GM15510 (cell line): ENCODE results near the gene GRAMD2B.

ENCODE experiments used
- POLR2A ChIP-seq: IDR thresholded peaks from 3 replicates; pipeline ENCODE4 v1.6.1; 2011; ENCODE audit warnings: borderline replicate concordance; ENCODE audit not compliant: insufficient read length; ENCODE audit errors: extremely low read depth

GRAMD2B gene

GRCh38 chr5:126526493-126526892, 103.3 kb downstream of the GRAMD2B start:
- no peak for TF ChIP-seq POLR2A

DNA sequence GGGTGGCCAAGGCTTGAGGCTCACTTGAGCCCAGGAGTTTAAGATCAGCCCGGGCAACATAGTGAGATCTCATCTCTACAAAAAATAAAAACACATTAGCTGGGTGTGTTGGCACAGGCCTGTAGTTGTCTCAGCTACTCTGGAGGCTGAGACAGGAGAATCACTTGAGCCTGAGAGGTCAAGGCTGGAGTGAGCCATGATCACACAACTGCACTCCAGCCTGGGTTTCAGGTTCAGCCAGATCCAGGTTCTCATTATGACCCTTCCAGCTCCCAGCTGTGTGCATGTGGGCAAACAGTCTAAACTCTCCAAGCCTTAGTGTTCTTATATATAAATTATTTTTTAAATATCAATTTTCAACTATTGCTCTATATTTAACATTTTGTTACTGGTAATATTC, 103.9 kb downstream of the GRAMD2B start:
- no peak for TF ChIP-seq POLR2A

GRCh38 chr5:126527892-126528291, 104.7 kb downstream of the GRAMD2B start:
- no peak for TF ChIP-seq POLR2A

DNA sequence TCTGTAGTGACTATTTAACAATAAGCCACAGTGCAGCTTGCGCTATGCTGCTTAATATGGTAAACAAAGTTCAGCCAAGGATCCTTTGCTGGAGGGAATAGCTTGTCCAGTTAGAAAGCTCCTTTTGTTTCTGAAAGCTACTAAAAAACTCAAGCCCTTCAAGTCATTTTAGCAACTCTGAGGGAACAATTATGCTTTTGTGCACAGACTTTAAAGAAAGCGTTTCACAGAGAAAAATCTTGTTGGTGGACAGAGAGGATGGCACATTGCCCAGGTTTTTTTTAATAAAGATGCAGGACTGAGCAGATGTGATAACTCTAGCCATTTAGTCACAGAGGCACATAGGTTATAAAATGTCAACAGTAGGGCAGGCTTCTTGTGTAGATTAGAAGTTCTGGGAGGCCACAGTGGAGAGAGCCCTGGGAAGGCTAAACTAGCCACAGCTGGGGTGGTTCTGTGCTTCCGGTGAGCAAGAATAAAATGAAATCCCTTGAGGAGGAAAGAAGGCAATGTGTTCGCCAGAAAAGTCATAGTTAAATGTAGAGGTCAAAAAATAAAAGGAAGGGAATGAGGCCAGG, 108.4 kb downstream of the GRAMD2B start:
- TF ChIP-seq POLR2A = no peak

DNA sequence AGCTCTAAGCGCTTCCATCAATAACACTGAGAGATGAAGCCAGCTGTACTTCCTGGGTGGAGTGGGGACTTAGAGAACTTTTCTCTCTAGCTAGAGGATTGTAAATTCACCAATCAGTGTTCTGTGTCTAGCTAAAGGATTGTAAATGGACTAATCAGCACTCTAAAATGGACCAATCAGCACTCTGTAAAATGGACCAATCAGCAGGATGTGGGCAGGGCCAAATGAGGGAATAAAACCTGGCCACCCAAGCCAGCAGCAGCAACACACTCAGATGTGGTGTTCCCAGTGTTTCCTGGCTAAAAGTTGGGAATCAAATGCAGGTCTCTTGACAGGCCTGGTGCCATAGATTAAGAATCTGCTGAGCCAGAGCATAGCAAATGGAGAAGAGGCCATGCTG, 111.3 kb downstream of the GRAMD2B start:
- TF ChIP-seq POLR2A = no peak

- TF ChIP-seq POLR2A = no peak
Measured at GRCh38 chr5:126535856-126536545, 112.8 kb downstream of the GRAMD2B start.

GRCh38 chr5:126536874-126537273, 113.7 kb downstream of the GRAMD2B start:
- no peak for TF ChIP-seq POLR2A

DNA sequence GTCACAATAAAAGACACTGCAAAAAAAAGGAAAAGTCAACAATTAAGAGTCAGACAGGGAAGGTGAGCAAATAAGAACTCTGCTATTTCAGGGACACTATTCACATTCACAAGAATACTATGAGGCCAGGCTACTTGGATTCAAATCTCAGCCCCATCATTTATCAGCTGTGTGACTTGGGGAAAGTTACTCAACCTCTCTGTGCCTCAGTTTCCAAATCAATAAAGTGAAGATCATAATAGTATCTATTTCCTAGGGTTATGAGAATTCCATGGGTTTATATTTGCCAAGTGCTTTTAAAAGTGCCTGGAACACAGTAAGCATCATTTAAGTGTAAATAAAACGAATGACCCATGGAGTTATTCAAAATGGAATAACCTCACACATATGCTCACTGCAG, 115.4 kb downstream of the GRAMD2B start:
- TF ChIP-seq POLR2A = no peak

DNA sequence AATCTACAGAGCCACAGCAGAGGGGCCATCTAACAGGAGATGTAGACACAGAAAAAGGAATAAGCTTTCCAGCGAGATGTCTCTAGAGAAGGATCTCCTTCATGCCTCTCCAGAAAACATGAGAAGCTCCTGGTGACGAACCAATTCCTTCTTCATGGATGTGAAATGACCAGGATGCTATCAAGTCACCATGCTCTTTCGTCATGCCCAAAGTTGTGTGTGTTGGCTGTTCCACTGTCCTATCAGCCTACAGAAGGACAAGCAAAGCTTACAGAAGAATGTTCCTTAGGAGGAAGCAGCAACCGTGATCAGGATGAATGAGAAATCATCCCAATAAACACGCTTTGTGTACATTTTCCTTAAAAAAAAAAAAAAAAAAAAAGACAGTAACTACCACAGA, 117.4 kb downstream of the GRAMD2B start:
- no peak for TF ChIP-seq POLR2A

GRCh38 chr5:126542441-126542840, 119.2 kb downstream of the GRAMD2B start:
- no peak for TF ChIP-seq POLR2A

DNA sequence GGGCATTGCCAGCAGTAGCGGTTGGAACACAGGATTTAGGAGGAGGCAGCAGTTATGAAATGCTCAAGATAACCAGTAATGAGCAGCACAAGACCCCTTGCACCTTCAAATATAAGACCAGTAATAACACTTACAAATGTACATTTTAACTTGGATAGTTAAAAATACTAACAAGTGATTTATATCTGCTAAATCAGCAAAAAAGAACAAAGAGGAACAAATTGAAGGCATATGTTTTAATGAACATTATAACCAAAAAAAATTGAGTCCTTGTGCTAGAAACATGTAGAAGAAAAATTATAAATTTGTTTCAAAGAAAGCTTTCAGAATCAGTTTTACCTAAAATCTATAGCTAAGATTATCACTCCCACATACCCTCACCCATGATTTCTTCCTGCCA, 119.8 kb downstream of the GRAMD2B start:
- TF ChIP-seq POLR2A = no peak

GRCh38 chr5:126543660-126544059, 120.5 kb downstream of the GRAMD2B start:
- TF ChIP-seq POLR2A = no peak
